GM19395 (cell line): ENCODE results near the gene VPS26C.

Source experiments
- ATAC-seq: cut with Tn5 transposase; IDR thresholded peaks from one replicate; pipeline ENCODE4 v1.9.1; 2021; ENCODE audit warnings: mild to moderate bottlenecking, moderate library complexity; ENCODE audit not compliant: unreplicated experiment

VPS26C gene

GRCh38 chr21:37207441-37208009 lies 59.6 kb downstream of the VPS26C start:
- peak; percentile 54 for ATAC-seq

- no peak for ATAC-seq
Measured at GRCh38 chr21:37206496-37206895, 60.6 kb downstream of the VPS26C start.

GRCh38 chr21:37204580-37204979 lies 62.6 kb downstream of the VPS26C start:
- ATAC-seq, result no peak

- no peak for ATAC-seq
Measured at GRCh38 chr21:37202221-37203110, 64.7 kb downstream of the VPS26C start.

- ATAC-seq, result no peak
Measured at GRCh38 chr21:37200641-37201480, 66.3 kb downstream of the VPS26C start.

GRCh38 chr21:37199057-37199924 lies 67.8 kb downstream of the VPS26C start:
- no peak for ATAC-seq

GRCh38 chr21:37197746-37198145 lies 69.4 kb downstream of the VPS26C start:
- ATAC-seq, result no peak

GRCh38 chr21:37196847-37197246 lies 70.3 kb downstream of the VPS26C start:
- no peak for ATAC-seq

GRCh38 chr21:37195610-37196009 lies 71.5 kb downstream of the VPS26C start:
- no peak for ATAC-seq

- no peak for ATAC-seq
Measured at GRCh38 chr21:37195059-37195458, 72.1 kb downstream of the VPS26C start.

- no peak for ATAC-seq
Measured at GRCh38 chr21:37193676-37194075, 73.5 kb downstream of the VPS26C start.

- ATAC-seq, result no peak
Measured at GRCh38 chr21:37193006-37193405, 74.1 kb downstream of the VPS26C start.

GRCh38 chr21:37192019-37192418 lies 75.1 kb downstream of the VPS26C start:
- no peak for ATAC-seq

- ATAC-seq, result no peak
Measured at GRCh38 chr21:37188825-37189224, 78.3 kb downstream of the VPS26C start.

GRCh38 chr21:37186983-37187382 lies 80.2 kb downstream of the VPS26C start:
- no peak for ATAC-seq

GRCh38 chr21:37184784-37185593 lies 82.1 kb downstream of the VPS26C start:
- ATAC-seq, result no peak

- ATAC-seq, result no peak
Measured at GRCh38 chr21:37183749-37184148, 83.4 kb downstream of the VPS26C start.

- no peak for ATAC-seq
Measured at GRCh38 chr21:37182222-37182621, 84.9 kb downstream of the VPS26C start.

- no peak for ATAC-seq
Measured at GRCh38 chr21:37181059-37181458, 86.1 kb downstream of the VPS26C start.

GRCh38 chr21:37176716-37177115 lies 90.4 kb downstream of the VPS26C start:
- ATAC-seq, result no peak
